ENCODE data around the gene PARD3. TPM values are rescaled to one million over a fixed set of nuclear protein-coding genes. Genes with fewer than 3 reads are reported as not detected.

PARD3 gene
- polyA plus RNA-seq, 2 of the 4 experiments (the other 2 are of a cell fraction), result 110 to 200 TPM

DNA sequence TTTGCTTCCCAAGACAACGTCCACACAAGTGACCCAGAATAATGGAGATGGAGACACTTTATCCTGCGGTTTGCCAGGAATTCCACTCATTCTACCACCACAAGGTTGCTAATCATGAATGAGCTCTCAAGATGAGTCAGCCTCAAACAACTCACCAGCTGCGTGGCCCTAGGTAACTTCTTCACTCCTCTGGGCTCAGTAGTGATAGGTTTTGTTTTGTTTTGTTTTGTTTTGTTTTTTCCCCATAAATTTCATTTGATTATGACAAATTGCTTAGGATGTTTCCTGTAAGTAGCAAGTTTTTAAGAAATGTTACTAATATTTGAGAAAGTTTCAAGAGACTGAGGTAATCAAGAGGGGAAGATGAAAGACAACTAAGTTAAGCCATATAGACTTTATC lies 286.8 kb downstream of the PARD3 start (continued):
- TF ChIP-seq, protein P1, sequence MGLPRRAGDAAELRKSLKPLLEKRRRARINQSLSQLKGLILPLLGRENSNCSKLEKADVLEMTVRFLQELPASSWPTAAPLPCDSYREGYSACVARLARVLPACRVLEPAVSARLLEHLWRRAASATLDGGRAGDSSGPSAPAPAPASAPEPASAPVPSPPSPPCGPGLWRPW (IDR thresholded peaks at IDR 0.05), result no peak
- peak; percentile 10 for TF ChIP-seq MAFK (IDR thresholded peaks at IDR 0.05; ENCODE audit: partially characterized antibody)
- TF ChIP-seq, protein P2, sequence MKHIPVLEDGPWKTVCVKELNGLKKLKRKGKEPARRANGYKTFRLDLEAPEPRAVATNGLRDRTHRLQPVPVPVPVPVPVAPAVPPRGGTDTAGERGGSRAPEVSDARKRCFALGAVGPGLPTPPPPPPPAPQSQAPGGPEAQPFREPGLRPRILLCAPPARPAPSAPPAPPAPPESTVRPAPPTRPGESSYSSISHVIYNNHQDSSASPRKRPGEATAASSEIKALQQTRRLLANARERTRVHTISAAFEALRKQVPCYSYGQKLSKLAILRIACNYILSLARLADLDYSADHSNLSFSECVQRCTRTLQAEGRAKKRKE (CRISPR knock-in tag; IDR thresholded peaks at IDR 0.05; ENCODE audit: low read depth), result no peak

DNA sequence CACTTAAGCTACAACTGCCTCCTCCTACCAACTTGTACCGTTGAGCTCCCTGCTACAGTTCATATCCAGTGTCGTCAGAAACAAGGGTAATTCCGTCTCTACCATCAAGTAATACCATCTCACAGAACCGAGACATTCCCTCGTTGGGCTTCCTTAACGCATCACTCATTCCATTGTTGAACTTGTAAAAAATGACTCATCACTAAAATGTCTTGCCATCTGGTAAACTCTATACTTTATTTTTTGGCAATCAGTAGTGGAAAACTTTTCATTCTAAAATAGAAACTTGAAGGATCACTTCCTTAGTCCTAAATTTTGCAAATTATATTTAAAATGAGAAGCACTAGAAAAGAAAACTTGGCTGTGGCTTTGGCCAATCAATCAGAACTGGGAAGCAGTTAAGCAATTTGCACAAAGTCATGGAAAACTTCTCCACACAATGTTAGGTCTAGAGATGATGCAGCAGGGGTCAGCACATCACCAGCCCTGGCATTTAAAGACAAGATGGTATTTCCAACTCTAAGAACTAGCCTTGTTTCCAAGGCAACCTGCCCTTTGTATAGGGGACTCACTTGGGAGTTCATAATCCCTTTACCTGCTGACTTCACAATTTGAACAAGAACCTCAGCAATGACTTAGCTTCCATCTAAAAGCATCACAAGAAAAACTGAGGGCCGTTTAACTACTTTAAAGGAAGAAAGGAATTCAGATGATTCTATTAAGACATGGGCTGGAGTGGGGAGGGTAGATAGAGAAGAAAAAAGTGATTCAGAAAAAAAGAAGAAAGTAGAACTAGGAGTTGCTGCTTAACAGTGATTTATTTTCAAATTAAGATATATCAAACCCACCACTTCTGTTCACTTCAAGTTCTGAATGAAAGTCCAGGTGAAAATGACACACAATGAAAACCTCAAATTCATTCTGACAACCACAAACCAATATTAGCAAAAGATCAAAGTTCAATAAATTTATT lies 288.1 kb downstream of the PARD3 start:
- WGBS (ENCODE audit: missing lambda C conversion rate), result 2% methylated on average over 7 of the region's 7 CpGs
- peak overlapping the region; percentile 35 for H3K4me3 ChIP-seq
- peaks cover 16% of the 10 kb centered on the region for H3K9me3 ChIP-seq
- peak overlapping the region; percentile 96 to 97 for H3K27ac ChIP-seq
- H3K4me2 ChIP-seq, result peak overlapping the region; percentile 94
- ChIA-PET POLR2A (interaction anchor here (0.8 to 1.7 kb wide), 6 partner anchors 37 to 1254 kb away, joined by 3 to 9 read pairs (median 5); no protein-coding TSS in a partner anchor), CTCF (interaction anchor here (0.8 to 5.9 kb wide), 13 partner anchors 9 to 1334 kb away, joined by 3 to 84 read pairs (median 3); no protein-coding TSS in a partner anchor)
- peak; percentile 89 to 91 for ATAC-seq
- peaks cover 61% of the 10 kb centered on the region for H3K4me1 ChIP-seq
- FAIRE-seq, result peak; percentile 98
- peak; percentile 72 to 97 for DNase-seq (ENCODE audit: low read depth in 1 of 2, low spot score in 1 of 2)
- TF ChIP-seq TFCP2L1 (CRISPR knock-in tag; IDR thresholded peaks at IDR 0.05), result 0 out of 2 replicates have a peak, but pooled peaks have one; percentile 57
- TF ChIP-seq ZFP36 (IDR thresholded peaks at IDR 0.05; ENCODE audit: borderline replicate concordance, partially characterized antibody), result no peak
- TF ChIP-seq HOXB13 (CRISPR knock-in tag; IDR thresholded peaks at IDR 0.05; ENCODE audit: low read depth), result no peak
- no peak; the same call in 1 of the 2 replicates for TF ChIP-seq EHF (CRISPR knock-in tag; IDR thresholded peaks at IDR 0.05)
- TF ChIP-seq, protein P3, sequence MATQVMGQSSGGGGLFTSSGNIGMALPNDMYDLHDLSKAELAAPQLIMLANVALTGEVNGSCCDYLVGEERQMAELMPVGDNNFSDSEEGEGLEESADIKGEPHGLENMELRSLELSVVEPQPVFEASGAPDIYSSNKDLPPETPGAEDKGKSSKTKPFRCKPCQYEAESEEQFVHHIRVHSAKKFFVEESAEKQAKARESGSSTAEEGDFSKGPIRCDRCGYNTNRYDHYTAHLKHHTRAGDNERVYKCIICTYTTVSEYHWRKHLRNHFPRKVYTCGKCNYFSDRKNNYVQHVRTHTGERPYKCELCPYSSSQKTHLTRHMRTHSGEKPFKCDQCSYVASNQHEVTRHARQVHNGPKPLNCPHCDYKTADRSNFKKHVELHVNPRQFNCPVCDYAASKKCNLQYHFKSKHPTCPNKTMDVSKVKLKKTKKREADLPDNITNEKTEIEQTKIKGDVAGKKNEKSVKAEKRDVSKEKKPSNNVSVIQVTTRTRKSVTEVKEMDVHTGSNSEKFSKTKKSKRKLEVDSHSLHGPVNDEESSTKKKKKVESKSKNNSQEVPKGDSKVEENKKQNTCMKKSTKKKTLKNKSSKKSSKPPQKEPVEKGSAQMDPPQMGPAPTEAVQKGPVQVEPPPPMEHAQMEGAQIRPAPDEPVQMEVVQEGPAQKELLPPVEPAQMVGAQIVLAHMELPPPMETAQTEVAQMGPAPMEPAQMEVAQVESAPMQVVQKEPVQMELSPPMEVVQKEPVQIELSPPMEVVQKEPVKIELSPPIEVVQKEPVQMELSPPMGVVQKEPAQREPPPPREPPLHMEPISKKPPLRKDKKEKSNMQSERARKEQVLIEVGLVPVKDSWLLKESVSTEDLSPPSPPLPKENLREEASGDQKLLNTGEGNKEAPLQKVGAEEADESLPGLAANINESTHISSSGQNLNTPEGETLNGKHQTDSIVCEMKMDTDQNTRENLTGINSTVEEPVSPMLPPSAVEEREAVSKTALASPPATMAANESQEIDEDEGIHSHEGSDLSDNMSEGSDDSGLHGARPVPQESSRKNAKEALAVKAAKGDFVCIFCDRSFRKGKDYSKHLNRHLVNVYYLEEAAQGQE (IDR thresholded peaks at IDR 0.05), result no peak
- TF ChIP-seq FOSL2 (IDR thresholded peaks at IDR 0.05), result peak; percentile 90
- TF ChIP-seq FOSL2 (CRISPR knock-in tag; IDR thresholded peaks at IDR 0.05), result peak; percentile 98
- TF ChIP-seq, protein P2 (CRISPR knock-in tag; IDR thresholded peaks at IDR 0.05; ENCODE audit: low read depth), result no peak
- no peak for TF ChIP-seq POLR2AphosphoS2 (conservative IDR thresholded peaks at IDR 0.05; ENCODE audit: low read length)
- TF ChIP-seq RCOR1 (IDR thresholded peaks at IDR 0.05; ENCODE audit: low read depth, low read length), result no peak
- TF ChIP-seq RNF2 (IDR thresholded peaks at IDR 0.05; ENCODE audit: borderline replicate concordance, low read depth), result no peak
- TF ChIP-seq, protein P4, sequence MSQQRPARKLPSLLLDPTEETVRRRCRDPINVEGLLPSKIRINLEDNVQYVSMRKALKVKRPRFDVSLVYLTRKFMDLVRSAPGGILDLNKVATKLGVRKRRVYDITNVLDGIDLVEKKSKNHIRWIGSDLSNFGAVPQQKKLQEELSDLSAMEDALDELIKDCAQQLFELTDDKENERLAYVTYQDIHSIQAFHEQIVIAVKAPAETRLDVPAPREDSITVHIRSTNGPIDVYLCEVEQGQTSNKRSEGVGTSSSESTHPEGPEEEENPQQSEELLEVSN (IDR thresholded peaks at IDR 0.05; ENCODE audit: borderline replicate concordance, low read depth), result 0 out of 2 replicates have a peak, but pooled peaks have one; percentile 24
- no peak for TF ChIP-seq POLR2A (IDR thresholded peaks at IDR 0.05; ENCODE audit: low read length)
- no peak for TF ChIP-seq CBX2 (IDR thresholded peaks at IDR 0.05; ENCODE audit: borderline replicate concordance, low read depth)
- TF ChIP-seq, protein P5, sequence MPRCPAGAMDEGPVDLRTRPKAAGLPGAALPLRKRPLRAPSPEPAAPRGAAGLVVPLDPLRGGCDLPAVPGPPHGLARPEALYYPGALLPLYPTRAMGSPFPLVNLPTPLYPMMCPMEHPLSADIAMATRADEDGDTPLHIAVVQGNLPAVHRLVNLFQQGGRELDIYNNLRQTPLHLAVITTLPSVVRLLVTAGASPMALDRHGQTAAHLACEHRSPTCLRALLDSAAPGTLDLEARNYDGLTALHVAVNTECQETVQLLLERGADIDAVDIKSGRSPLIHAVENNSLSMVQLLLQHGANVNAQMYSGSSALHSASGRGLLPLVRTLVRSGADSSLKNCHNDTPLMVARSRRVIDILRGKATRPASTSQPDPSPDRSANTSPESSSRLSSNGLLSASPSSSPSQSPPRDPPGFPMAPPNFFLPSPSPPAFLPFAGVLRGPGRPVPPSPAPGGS (IDR thresholded peaks at IDR 0.05), result no peak
- no peak for TF ChIP-seq MYC (IDR thresholded peaks at IDR 0.05; ENCODE audit: borderline replicate concordance, low read length)
- TF ChIP-seq PHF8 (IDR thresholded peaks at IDR 0.05; ENCODE audit: borderline replicate concordance, low read depth), result no peak
- TF ChIP-seq, protein P6, sequence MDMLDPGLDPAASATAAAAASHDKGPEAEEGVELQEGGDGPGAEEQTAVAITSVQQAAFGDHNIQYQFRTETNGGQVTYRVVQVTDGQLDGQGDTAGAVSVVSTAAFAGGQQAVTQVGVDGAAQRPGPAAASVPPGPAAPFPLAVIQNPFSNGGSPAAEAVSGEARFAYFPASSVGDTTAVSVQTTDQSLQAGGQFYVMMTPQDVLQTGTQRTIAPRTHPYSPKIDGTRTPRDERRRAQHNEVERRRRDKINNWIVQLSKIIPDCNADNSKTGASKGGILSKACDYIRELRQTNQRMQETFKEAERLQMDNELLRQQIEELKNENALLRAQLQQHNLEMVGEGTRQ (IDR thresholded peaks at IDR 0.05), result no peak
- TF ChIP-seq HDAC2 (IDR thresholded peaks at IDR 0.05), result peak; percentile 4; the same call in 1 of the 2 replicates
- 0 out of 2 replicates have a peak, but pooled peaks have one; percentile 6 for TF ChIP-seq ZSCAN20 (CRISPR knock-in tag; IDR thresholded peaks at IDR 0.05)
- peak; percentile 62 to 87 for TF ChIP-seq CEBPB (IDR thresholded peaks at IDR 0.05)
- TF ChIP-seq MAZ (IDR thresholded peaks at IDR 0.05; ENCODE audit: borderline replicate concordance, low read depth, low read length), result no peak
- TF ChIP-seq, protein P7, sequence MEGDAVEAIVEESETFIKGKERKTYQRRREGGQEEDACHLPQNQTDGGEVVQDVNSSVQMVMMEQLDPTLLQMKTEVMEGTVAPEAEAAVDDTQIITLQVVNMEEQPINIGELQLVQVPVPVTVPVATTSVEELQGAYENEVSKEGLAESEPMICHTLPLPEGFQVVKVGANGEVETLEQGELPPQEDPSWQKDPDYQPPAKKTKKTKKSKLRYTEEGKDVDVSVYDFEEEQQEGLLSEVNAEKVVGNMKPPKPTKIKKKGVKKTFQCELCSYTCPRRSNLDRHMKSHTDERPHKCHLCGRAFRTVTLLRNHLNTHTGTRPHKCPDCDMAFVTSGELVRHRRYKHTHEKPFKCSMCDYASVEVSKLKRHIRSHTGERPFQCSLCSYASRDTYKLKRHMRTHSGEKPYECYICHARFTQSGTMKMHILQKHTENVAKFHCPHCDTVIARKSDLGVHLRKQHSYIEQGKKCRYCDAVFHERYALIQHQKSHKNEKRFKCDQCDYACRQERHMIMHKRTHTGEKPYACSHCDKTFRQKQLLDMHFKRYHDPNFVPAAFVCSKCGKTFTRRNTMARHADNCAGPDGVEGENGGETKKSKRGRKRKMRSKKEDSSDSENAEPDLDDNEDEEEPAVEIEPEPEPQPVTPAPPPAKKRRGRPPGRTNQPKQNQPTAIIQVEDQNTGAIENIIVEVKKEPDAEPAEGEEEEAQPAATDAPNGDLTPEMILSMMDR (IDR thresholded peaks at IDR 0.05), result peak; percentile 71
- no peak for TF ChIP-seq CBX8 (IDR thresholded peaks at IDR 0.05)

Measured in A549 (cell line).